ENCODE data around the gene IFNA6.

DNA sequence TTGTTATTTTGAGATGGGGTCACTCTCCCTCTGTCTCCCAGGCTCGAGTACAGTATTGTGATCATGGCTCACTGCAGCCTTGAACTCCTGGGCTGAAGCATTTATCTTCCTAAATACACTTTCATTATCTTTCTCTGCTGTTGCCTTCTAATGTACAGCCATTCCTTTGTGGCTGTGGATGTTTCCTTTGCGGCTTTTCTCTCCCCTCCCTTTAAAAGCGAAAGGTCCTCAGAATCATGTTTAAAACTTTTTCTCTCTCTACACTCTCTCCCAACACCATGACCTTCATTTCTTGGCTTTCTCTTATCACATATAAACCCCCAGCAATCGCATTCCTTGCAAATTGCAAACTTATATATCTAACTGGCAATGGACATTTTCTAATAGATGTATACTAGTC, 32.9 kb upstream of the IFNA6 start:
- TF ChIP-seq CTCF (IDR thresholded peaks at IDR 0.05; ENCODE audit: low read depth, low read length, poor library complexity, severe bottlenecking) = no peak
- TF ChIP-seq EZH2phosphoT487 (IDR thresholded peaks at IDR 0.05; ENCODE audit: borderline replicate concordance, low read length) = no peak

All from DOHH2 (cell line).